HepG2 (cell line): Measurements from ENCODE around the gene CCDC57. TPM values are rescaled to one million over a fixed set of nuclear protein-coding genes. Genes with fewer than 3 reads are reported as not detected.

Source experiments
- CBX2 ChIP-seq, 2 experiments: fragments of 200-600 bp in 1 of 2; sonication (generic); formaldehyde crosslinking in 1 of 2; IDR thresholded peaks; 2 replicates each; pipeline versions ENCODE4 v1.7.0 to v1.8.1; 2018 to 2022; ENCODE audit warnings: low read depth in 2 of 2, low read length in 1 of 2, mild to moderate bottlenecking in 1 of 2, missing genetic modification reagents in 1 of 2
- HOXA5 ChIP-seq: sonication (generic); formaldehyde crosslinking; IDR thresholded peaks from 2 replicates; pipeline ENCODE4 v1.4.0; 2020; ENCODE audit warnings: missing genetic modification reagents
- JARID2 ChIP-seq: sonication (generic); formaldehyde crosslinking; IDR thresholded peaks from 2 replicates; pipeline ENCODE4 v1.8.1; 2023; ENCODE audit warnings: missing genetic modification reagents, inconsistent platforms; ENCODE audit not compliant: insufficient replicate concordance
- MAFG ChIP-seq: sonication (generic); formaldehyde crosslinking; IDR thresholded peaks from 2 replicates; pipeline ENCODE4 v1.5.1; 2020; ENCODE audit warnings: mild to moderate bottlenecking, missing genetic modification reagents
- ONECUT2 ChIP-seq: sonication (generic); formaldehyde crosslinking; IDR thresholded peaks from 2 replicates; pipeline ENCODE4 v1.4.0; 2020; ENCODE audit warnings: missing genetic modification reagents
- RCOR2 ChIP-seq: IDR thresholded peaks from 2 replicates; pipeline ENCODE4 v1.6.1; 2016; ENCODE audit warnings: missing biosample characterization, missing genetic modification reagents
- SMARCE1 ChIP-seq: fragments of 450-650 bp; IDR thresholded peaks from 2 replicates; pipeline ENCODE4 v1.6.1; 2017; ENCODE audit warnings: borderline replicate concordance
- ZMYM3 ChIP-seq: sonication (generic); formaldehyde crosslinking; IDR thresholded peaks from 2 replicates; pipeline ENCODE4 v1.5.1; 2020; ENCODE audit warnings: mild to moderate bottlenecking, missing genetic modification reagents
- ZNF225 ChIP-seq: sonication (generic); formaldehyde crosslinking; IDR thresholded peaks from 2 replicates; pipeline ENCODE4 v1.4.0; 2020; ENCODE audit warnings: mild to moderate bottlenecking, missing genetic modification reagents
- ZNF30 ChIP-seq: sonication (generic); formaldehyde crosslinking; IDR thresholded peaks from 2 replicates; pipeline ENCODE4 v1.5.0; 2020; ENCODE audit warnings: mild to moderate bottlenecking, missing genetic modification reagents
- ZNF652 ChIP-seq: IDR thresholded peaks from 2 replicates; pipeline ENCODE4 v1.6.1; 2016; ENCODE audit warnings: low read depth, borderline replicate concordance
- ZNF891 ChIP-seq: sonication (generic); formaldehyde crosslinking; IDR thresholded peaks from 2 replicates; pipeline ENCODE4 v1.5.0; 2020; ENCODE audit warnings: mild to moderate bottlenecking, missing genetic modification reagents
- polyA plus RNA-seq, 8 experiments: library from polyadenylated mRNA; depleted of rRNA in 3 of 8; stranded (reverse) in 7 of 8; unstranded in 1 of 8; fragments of >200 nt; fragmentation: Illumina TruSeq in 4 of 8; extraction: Trizol in 4 of 8; gene quantifications; 2 replicates each; pipeline versions ENCODE4 v1.2.1 to v1.2.3, GENCODE V29; 2011 to 2016; ENCODE audit warnings: low read depth in 4 of 8, missing spikeins in 1 of 8, mixed read lengths in 1 of 8; ENCODE audit not compliant: insufficient read depth in 1 of 8
- total RNA-seq, 5 experiments: library from RNA; depleted of rRNA; stranded (reverse); fragments of >200 nt; fragmentation: Illumina TruSeq; extraction: Trizol; gene quantifications; 2 replicates each; pipeline ENCODE4 v1.2.3, GENCODE V29; 2016; ENCODE audit warnings: low read depth in 1 of 5
- TF ChIP-seq, protein P1 (sequence below), 2 experiments: sonication (generic) in 1 of 2; formaldehyde crosslinking in 1 of 2; IDR thresholded peaks; 2 replicates each; pipeline versions ENCODE4 v1.4.0 to v1.6.1; 2016 to 2020; ENCODE audit warnings: borderline replicate concordance in 1 of 2, low read depth in 1 of 2, mild to moderate bottlenecking in 1 of 2, missing genetic modification reagents in 1 of 2
- TF ChIP-seq, protein P2 (sequence below): sonication (generic); formaldehyde crosslinking; IDR thresholded peaks from 2 replicates; pipeline ENCODE4 v1.9.0; 2021; ENCODE audit warnings: missing genetic modification reagents, mild to moderate bottlenecking, borderline replicate concordance
- TF ChIP-seq, protein P3 (sequence below): sonication (generic); formaldehyde crosslinking; IDR thresholded peaks from 2 replicates; pipeline ENCODE4 v1.4.0; 2020; ENCODE audit warnings: missing genetic modification reagents
- TF ChIP-seq, protein P4 (sequence below): sonication (generic); formaldehyde crosslinking; IDR thresholded peaks from 2 replicates; pipeline ENCODE4 v1.4.0; 2020; ENCODE audit warnings: missing genetic modification reagents
- TF ChIP-seq, protein P5 (sequence below): sonication (generic); formaldehyde crosslinking; IDR thresholded peaks from 2 replicates; pipeline ENCODE4 v1.5.0; 2020; ENCODE audit warnings: missing genetic modification reagents, mild to moderate bottlenecking, borderline replicate concordance

CCDC57 gene
- total and polyA plus RNA-seq, 2 of the 13 experiments (the other 11 are each of a cell fraction or from before 2014, with no cell fraction given), result 59.3 to 59.9 TPM

DNA sequence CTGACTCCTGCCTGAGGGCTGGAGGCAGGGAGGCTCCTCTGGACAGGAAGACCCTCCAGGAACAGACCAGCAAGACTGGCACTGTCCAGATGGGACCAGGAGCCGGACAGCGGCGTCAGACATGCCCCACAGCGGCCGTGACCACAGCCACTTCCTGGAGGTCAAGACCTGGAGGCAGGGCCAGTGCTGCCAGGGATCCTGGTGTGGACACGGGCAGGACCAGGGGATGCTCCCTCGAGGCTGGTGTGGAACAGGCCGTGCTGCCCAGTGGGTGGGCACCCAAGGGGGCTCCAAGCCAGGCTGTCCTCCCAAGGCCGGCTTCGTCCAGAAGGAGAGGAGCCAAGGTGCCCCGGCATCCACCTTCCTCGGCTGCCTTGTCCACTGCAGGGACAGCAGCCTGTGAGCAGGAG is 4.5 kb upstream of the CCDC57 start (continued):
- TF ChIP-seq, protein P1, sequence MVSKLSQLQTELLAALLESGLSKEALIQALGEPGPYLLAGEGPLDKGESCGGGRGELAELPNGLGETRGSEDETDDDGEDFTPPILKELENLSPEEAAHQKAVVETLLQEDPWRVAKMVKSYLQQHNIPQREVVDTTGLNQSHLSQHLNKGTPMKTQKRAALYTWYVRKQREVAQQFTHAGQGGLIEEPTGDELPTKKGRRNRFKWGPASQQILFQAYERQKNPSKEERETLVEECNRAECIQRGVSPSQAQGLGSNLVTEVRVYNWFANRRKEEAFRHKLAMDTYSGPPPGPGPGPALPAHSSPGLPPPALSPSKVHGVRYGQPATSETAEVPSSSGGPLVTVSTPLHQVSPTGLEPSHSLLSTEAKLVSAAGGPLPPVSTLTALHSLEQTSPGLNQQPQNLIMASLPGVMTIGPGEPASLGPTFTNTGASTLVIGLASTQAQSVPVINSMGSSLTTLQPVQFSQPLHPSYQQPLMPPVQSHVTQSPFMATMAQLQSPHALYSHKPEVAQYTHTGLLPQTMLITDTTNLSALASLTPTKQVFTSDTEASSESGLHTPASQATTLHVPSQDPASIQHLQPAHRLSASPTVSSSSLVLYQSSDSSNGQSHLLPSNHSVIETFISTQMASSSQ (IDR thresholded peaks at IDR 0.05; ENCODE audit: low read depth), result no peak
- TF ChIP-seq, protein P1 (CRISPR knock-in tag; IDR thresholded peaks at IDR 0.05; ENCODE audit: borderline replicate concordance), result no peak
- TF ChIP-seq SMARCE1 (no peak), ZMYM3 (no peak; the same call in 1 of the 2 replicates), RCOR2 (CRISPR knock-in tag) (no peak), MAFG (CRISPR knock-in tag) (no peak), CBX2 (IDR thresholded peaks at IDR 0.05; ENCODE audit: low read depth, low read length) (no peak), CBX2 (CRISPR knock-in tag; IDR thresholded peaks at IDR 0.05; ENCODE audit: low read depth) (no peak), JARID2 (CRISPR knock-in tag) (peak; percentile 46), ZNF891 (no peak), ZNF652 (CRISPR knock-in tag) (no peak), HOXA5 (CRISPR knock-in tag) (peak; percentile 70; the same call in 1 of the 2 replicates), ZNF225 (CRISPR knock-in tag) (0 out of 2 replicates have a peak, but pooled peaks have one; percentile 56), ONECUT2 (CRISPR knock-in tag) (no peak), ZNF30 (CRISPR knock-in tag) (no peak)
- TF ChIP-seq, protein P2, sequence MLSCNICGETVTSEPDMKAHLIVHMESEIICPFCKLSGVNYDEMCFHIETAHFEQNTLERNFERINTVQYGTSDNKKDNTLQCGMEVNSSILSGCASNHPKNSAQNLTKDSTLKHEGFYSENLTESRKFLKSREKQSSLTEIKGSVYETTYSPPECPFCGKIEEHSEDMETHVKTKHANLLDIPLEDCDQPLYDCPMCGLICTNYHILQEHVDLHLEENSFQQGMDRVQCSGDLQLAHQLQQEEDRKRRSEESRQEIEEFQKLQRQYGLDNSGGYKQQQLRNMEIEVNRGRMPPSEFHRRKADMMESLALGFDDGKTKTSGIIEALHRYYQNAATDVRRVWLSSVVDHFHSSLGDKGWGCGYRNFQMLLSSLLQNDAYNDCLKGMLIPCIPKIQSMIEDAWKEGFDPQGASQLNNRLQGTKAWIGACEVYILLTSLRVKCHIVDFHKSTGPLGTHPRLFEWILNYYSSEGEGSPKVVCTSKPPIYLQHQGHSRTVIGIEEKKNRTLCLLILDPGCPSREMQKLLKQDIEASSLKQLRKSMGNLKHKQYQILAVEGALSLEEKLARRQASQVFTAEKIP (CRISPR knock-in tag), result no peak
- TF ChIP-seq, protein P3, sequence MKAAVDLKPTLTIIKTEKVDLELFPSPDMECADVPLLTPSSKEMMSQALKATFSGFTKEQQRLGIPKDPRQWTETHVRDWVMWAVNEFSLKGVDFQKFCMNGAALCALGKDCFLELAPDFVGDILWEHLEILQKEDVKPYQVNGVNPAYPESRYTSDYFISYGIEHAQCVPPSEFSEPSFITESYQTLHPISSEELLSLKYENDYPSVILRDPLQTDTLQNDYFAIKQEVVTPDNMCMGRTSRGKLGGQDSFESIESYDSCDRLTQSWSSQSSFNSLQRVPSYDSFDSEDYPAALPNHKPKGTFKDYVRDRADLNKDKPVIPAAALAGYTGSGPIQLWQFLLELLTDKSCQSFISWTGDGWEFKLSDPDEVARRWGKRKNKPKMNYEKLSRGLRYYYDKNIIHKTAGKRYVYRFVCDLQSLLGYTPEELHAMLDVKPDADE (CRISPR knock-in tag), result no peak
- TF ChIP-seq, protein P4, sequence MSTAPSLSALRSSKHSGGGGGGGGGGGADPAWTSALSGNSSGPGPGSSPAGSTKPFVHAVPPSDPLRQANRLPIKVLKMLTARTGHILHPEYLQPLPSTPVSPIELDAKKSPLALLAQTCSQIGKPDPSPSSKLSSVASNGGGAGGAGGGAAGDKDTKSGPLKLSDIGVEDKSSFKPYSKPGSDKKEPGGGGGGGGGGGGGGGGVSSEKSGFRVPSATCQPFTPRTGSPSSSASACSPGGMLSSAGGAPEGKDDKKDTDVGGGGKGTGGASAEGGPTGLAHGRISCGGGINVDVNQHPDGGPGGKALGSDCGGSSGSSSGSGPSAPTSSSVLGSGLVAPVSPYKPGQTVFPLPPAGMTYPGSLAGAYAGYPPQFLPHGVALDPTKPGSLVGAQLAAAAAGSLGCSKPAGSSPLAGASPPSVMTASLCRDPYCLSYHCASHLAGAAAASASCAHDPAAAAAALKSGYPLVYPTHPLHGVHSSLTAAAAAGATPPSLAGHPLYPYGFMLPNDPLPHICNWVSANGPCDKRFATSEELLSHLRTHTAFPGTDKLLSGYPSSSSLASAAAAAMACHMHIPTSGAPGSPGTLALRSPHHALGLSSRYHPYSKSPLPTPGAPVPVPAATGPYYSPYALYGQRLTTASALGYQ (CRISPR knock-in tag), result no peak
- TF ChIP-seq, protein P5, sequence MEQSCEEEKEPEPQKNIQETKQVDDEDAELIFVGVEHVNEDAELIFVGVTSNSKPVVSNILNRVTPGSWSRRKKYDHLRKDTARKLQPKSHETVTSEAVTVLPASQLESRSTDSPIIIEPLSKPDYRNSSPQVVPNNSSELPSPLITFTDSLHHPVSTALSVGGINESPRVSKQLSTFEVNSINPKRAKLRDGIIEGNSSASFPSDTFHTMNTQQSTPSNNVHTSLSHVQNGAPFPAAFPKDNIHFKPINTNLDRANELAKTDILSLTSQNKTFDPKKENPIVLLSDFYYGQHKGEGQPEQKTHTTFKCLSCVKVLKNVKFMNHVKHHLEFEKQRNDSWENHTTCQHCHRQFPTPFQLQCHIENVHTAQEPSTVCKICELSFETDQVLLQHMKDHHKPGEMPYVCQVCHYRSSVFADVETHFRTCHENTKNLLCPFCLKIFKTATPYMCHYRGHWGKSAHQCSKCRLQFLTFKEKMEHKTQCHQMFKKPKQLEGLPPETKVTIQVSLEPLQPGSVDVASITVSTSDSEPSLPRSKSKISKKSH (CRISPR knock-in tag), result no peak
